ENCODE data around the gene OR14A2. TPM values are rescaled to one million over a fixed set of nuclear protein-coding genes. Genes with fewer than 3 reads are reported as not detected.

Gene OR14A2
- total RNA-seq, 1 donor = not detected

DNA sequence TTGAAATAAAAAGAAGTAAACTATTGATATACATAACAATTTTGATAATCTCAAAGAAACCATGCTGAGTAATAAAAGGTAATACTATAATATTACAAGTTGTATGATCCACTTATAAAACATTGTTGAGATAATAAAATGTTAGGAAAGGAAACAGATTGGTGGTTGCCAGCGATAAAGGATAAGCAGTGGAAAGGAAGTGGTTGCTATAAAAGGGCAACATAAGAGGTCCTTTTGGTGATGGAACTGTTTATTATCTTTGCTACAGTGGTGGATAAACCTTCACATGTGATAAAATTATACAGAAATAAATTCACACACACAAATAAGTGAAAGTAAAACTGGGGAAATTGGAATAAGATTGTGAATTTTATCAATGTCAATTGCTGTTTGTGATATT is 46.6 kb downstream of the OR14A2 start:
- H3K4me3 ChIP-seq (ENCODE audit: low read length) = no peak overlapping the region
- no peaks in the 10 kb centered on the region for H3K4me1 ChIP-seq (ENCODE audit: insufficient read depth, low read length)
- H3K9me3 ChIP-seq (ENCODE audit: low read depth, low read length) = no peaks in the 10 kb centered on the region
- no peaks in the 10 kb centered on the region for H3K27me3 ChIP-seq (ENCODE audit: insufficient read depth, low read length)

DNA sequence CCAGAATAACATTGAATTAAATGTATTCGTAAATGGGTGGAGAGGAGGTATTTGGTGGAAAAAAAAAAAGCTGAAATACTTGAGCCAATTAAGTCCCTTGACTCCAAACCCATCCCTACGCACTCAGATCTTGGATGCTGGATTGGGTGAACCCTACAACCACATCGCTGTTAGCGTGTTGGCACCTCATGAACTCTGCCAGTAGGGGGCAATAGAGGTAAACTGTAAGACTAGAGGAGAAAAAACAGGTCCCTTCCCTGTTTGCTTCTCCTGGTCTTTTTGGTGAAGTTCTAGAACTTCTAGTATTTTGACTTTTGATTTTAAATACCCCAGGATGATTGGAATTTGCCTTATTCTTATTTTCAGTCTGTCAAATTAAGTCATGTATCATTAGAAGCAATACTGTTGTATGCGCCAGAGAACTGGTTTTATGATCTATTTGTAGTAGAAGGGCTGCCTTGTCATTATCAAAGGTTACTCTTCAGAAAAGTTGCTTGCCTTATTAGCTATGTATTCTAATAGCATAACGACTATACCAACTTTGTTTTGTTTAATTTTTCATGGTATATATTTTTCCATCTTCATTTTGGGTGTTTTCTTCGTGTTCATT is 66.5 kb downstream of the OR14A2 start:
- Histone ChIP-seq H3K4me3 (ENCODE audit: low read length) (no peak overlapping the region), H3K9me3 (ENCODE audit: low read depth, low read length) (no peaks in the 10 kb centered on the region), H3K4me1 (ENCODE audit: insufficient read depth, low read length) (no peaks in the 10 kb centered on the region), H3K27me3 (ENCODE audit: insufficient read depth, low read length) (no peaks in the 10 kb centered on the region)

DNA sequence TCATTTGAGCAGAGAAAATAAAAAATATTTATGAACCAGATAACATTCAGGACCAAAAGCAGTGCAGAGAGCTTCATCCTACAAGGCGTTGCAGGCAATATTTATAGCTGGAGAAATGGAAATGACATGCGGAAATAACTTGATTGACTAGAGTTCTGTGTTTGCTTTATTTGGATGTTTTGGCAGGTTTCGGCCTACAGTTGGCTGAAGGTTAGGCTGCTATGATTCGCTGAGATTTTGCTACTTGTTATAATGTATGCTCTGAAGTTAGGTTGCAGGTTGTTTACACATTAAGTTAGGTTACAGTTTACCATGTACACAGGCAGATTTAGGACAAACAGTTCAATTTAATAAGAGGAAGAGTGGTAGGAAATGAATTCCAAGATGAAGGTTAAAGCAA is 67.8 kb downstream of the OR14A2 start:
- H3K9me3 ChIP-seq (ENCODE audit: low read depth, low read length) = no peaks in the 10 kb centered on the region
- H3K27me3 ChIP-seq (ENCODE audit: insufficient read depth, low read length) = no peaks in the 10 kb centered on the region
- H3K4me1 ChIP-seq (ENCODE audit: insufficient read depth, low read length) = no peaks in the 10 kb centered on the region
- H3K4me3 ChIP-seq (ENCODE audit: low read length) = no peak overlapping the region

DNA sequence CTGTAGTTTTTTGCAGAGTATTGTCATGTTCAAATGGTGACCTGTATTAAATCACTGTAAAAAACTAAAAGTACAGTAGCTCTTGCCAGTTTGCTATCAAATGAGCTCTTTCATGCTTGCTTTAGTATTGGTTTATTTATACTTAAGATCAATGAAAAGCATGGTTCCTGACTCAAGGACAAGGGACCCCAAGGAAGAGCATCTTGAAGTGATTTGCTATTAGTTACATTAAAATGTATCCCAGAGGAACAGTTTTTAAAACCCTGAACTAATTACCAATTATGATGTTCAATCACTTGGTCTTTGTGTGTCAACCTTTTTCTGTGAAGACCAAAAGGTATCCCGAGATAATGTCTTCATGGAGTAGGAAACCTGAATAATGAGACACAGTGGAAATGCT is 68.3 kb downstream of the OR14A2 start, which contains the start of gene OR13G1:
OR13G1 (minus strand) TSS at position 101 of the 400 bp plus-strand sequence. CDS start 6,698 bp downstream, outside the sequence.
- Histone ChIP-seq H3K9me3 (ENCODE audit: low read depth, low read length) (no peaks in the 10 kb centered on the region), H3K27me3 (ENCODE audit: insufficient read depth, low read length) (no peaks in the 10 kb centered on the region), H3K4me1 (ENCODE audit: insufficient read depth, low read length) (no peaks in the 10 kb centered on the region), H3K4me3 (ENCODE audit: low read length) (no peak within 1 kb of the TSS)

Other genes starting within 250 kb of the OR14A2 start
- under 0.01 TPM for gene OR2C3, start 211.7 kb downstream of the OR14A2 start, total RNA-seq
- 1.7 TPM for gene GCSAML, start 199.0 kb downstream of the OR14A2 start, total RNA-seq
- gene OR2G2, start 159.8 kb downstream of the OR14A2 start, total RNA-seq = not detected
- not detected for gene OR2G3, start 142.6 kb downstream of the OR14A2 start, total RNA-seq
- gene OR13G1, start 68.4 kb downstream of the OR14A2 start, total RNA-seq = 0.21 TPM
- gene OR6F1, start 31.5 kb downstream of the OR14A2 start, total RNA-seq = not detected
- not detected for gene OR14K1, start 9.5 kb downstream of the OR14A2 start, total RNA-seq
- gene OR1C1, start 12.4 kb upstream of the OR14A2 start, total RNA-seq = not detected
- not detected for gene OR14A16, start 76.0 kb upstream of the OR14A2 start, total RNA-seq
- not detected for gene OR11L1, start 93.8 kb upstream of the OR14A2 start, total RNA-seq
- 15.2 TPM for gene TRIM58, start 109.0 kb upstream of the OR14A2 start, total RNA-seq
- gene OR2W3, start 147.4 kb upstream of the OR14A2 start, total RNA-seq = 1.2 TPM
- gene OR2T8, start 172.1 kb upstream of the OR14A2 start, total RNA-seq = 0.10 TPM
- gene OR2AJ1, start 176.7 kb upstream of the OR14A2 start, total RNA-seq = not detected
- gene OR2L8, start 200.7 kb upstream of the OR14A2 start, total RNA-seq = 0.31 TPM
- gene OR2AK2, start 217.1 kb upstream of the OR14A2 start, total RNA-seq = 0.10 TPM

Measured in mononuclear cell (primary cell).